CD4-positive, alpha-beta T cell treated with Interleukin-17A for 1 hour (primary cell): Measurements from ENCODE around the gene B4GALNT3.

Source experiments
- DNase-seq: peaks from one replicate; pipeline ENCODE4 v3.0.0-alpha.2; 2020

B4GALNT3 gene

DNA sequence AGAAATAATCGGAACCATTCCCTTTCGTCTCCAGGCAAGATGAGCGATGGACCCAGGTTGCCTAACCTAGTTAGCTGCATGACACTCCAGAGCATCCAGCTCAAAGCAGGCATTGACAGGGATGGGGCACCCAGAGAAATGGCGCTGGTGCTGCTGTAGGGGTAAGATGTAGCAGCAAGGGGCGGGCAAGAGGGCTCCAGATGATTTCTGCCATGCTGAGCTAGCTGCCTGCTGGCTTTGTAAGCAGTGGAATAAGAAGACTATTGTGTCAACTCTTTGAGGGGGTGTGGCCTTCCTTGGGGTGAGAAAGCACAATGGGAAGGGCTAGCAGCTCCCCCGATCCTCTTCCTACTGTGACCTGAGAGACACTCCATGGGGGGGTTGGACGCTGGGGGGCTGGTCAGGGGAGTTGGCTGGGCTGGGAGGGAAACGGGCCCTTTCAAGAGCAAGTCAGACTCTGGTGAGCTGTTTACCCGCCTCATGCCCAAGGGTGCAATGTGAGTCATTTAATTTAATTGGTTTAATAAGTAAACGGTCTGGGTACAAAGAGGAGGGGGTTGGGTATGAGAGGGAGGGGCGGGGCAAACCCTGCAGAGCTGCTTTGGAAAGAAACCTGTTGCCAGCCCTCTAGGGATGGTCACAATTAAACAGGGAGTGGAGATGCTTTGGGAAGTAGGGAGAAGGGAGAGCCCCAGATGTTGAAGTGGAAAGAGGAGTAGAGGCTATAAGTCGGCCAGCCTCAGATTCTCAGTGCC, 50.5 kb downstream of the B4GALNT3 start:
- DNase-seq = no peak

DNA sequence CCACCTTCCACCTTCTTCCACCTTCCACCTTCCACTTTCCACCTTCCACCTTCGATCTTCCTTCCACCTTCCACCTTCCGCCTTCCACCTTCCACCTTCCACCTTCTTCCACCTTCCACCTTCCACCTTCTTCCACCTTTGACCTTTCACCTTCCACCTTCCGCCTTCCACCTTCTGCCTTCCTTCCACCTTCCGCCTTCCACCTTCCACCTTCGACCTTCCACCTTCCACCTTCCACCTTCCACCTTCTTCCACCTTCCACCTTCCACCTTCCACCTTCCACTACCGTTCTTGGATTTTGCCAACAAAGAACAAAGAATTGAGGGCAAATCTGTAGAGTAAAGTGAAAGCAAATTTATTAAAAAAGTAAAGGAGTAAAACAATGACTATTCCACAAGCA, 53.2 kb downstream of the B4GALNT3 start:
- no peak for DNase-seq

DNA sequence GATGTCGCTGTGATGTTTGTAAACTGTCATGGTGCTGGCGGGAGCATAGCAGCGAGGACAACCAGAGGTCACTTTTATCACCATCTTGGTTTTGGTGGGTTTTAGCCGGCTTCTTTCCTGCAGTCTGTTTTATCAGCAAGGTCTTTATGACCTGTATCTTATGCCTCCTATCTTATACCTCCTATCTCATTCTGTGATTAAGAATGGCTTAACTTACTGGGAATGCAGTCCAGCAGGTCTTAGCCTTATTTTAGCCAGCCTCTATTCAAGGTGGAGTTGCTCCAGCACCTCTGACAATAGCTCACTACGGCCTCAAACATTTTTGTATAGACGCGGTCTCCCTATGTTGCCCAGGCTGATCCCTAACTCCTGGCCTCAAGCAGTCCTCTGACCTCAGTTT, 53.7 kb downstream of the B4GALNT3 start:
- DNase-seq = no peak

DNA sequence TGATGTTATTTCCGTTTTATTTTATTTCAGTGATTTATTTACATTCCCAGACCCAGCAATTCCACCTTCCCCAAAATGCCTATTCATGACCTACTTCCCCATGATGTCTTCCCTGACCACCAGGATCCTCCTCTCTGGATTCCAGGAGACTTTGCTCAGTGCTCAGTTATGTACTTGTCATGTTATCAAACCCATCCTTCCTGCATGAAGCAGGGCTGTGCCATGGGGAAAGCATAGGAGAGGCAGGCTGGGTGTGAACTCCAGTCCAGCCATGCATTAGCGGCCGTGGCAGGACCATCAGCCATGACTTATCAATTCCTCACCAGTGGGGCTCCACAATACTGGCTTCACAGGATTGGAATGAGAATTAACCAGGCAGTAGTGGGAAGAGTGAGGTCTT, 57.8 kb downstream of the B4GALNT3 start:
- no peak for DNase-seq

DNA sequence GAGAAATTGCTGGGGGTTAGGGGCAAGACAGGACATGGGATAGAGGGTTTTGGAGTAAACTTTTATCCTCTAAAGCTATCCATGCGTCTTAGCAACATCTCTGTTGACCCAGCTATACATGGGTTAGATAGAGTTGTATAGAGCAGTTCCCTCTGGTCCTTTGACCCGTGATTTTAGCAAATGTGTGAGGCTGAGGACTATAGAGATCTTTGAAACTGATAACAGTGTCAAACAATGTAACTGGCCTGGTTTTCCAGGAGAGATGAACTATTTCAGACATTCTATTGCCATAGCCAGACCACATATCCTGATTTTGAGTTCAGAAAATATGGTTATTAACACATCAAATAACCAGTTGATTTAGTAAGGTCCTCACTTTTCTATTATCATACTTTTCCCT, 60.4 kb downstream of the B4GALNT3 start:
- DNase-seq = no peak

DNA sequence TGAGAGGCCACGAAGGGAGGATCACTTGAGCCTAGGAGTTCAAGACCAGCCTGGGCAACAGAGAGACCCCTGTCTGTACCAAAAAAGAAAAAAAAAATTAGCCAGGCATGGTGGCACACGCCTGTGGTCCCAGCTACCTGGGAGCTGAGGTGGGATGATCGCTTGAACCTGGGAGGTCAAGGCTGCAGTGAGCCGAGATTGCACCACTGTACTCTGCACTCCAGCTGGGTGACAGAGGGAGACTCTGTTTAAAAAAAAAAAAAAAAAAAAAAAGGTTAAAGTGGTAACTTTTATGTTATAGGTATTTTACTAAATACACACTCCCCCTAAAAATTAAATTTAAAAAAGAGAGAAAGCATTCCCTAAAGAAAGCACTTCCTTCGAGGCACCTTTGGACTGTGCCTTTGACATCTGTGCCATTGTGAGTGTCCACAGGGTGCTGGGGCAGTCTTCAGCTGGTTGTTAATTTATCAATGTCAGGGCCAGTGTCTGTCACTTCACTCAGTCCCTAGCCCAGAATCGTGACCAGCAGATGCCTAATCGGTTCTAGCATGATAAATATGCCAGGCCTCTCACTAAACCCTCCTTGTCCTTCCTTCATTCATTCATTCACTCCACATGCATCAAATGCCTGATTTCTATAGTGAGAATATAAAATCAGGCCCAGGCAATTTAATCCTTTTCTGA, 63.1 kb downstream of the B4GALNT3 start:
- DNase-seq = no peak

DNA sequence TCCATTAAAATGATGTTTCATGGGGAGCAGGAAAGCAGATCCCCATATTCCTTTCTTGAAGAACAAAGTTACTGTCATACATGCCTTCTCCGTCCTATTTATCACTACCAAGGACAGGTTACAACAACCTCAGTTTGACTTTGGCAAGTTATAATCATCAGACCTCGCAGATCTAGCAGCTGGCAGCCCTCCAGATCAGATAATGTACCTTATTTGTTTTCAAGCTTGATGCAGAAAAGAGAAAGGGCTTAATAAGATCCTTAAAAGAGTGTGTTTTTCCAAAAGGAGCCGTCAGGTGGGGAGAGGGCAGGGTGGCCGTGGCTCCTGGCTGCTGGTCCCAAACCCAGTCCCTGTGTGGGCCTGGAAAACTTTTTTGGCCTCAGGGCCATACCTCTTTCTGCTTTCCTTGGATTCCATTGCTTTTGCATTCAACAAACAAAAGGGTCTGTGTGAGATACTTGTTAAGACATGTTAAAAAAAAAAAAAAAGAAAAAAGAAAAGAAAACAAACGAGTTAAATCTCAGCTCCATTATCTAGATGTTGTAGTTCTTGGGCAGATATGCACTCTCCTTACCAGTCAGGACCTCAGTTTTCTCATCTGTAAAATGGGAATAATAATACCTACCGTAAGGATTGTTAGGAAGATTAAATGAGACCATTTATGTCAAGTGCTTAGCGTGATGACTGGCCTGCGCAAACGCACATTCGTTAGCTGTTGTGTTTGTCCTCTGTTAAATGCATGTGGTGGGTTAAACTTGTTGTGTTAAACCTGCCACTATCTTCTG, 64.6 kb downstream of the B4GALNT3 start:
- no peak for DNase-seq

DNA sequence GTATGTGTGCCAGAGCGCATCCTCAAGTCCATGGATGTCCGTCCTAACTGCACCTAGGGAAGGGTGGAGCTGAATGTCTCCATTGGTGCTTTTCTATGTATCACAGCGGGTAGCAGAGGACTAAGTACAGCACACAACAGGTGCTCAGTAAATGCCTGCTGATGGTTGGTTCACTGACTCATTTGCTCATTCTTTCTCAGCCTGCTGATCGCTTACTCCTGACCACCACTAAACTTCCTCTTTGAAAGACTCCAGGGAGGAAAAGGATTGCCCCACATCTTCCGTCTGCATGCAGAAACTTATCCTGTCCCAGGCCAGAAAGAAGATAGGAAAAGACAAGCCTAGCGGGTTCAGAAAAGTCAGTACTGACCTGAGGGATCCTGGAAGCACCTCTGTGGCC, 66.3 kb downstream of the B4GALNT3 start:
- DNase-seq = no peak

DNA sequence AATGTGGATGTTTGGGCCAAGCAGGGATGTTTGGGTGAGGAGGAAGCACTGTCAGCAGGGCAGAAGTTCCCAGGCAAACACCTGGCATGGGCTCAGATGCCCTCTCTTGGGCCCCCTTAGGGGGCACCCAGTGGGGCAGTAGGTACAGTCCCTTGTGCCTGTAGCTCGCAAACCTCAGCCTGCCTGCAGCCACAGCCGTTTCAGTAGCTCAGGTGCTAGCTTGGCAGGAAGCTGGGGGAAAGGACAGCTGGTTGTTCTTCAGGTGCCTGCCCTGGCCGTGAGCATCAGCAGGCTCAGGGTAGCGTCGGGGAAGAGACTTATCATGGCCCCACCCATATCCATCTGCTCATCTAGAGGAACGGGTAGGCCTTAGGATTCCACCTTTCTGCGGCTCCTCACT, 67.5 kb downstream of the B4GALNT3 start:
- DNase-seq = no peak

DNA sequence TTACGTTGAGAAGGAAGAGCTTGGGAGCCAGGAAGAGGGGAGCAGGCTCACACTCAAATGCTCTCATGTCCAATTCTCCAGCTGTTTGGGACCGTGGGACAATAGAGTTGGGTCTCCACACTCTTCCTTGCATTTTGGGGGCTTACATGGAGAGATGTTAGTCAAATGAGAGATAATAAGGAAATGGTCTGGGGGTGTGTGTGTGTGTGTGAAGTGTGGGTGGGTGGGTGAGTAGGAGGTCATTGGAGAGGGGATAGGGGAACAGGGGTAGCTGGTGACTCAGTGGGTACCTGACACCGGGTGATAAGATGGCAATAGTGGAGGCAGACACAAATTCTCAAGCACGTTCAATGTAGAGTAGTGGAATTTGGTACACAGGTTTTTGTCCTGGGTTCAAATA, 68.0 kb downstream of the B4GALNT3 start:
- no peak for DNase-seq

DNA sequence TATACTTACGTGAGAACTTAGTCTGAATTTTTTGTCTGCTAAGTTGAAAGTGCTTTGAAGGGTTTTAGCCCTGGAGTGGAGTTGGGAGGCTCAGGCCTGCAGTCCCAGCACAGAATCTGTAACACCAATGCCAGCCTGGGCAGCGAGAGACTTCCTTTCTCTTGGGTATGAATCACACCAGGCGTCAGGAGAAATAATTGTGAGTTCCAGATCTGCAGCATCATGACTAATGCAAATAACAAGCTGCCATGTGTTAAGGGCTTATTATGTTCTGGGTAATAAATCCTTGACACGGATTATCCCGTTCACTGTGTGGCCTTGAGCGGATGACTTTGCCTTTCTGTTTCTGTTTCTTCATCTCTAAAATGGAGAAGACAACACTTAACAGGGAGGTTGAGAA, 70.6 kb downstream of the B4GALNT3 start:
- DNase-seq = no peak

DNA sequence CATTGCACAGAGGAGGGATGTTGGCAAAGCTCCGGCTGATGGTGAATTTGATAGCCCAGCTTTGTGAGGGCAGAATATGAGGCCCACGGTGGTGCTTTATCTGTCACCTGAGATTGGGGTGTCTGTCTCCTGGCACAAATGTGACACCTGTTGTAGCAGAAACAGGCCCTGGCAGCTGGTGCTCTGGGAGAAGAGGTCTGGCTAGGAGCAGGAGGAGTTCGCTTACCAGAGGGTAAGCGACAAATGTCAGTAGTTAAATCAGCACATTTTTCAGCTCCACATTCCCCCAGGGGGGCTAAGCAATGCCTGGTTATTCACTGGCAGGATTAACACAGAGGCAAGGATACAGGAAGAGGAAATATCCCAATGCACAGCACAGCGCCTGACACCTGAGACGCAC, 71.1 kb downstream of the B4GALNT3 start:
- DNase-seq = no peak

DNA sequence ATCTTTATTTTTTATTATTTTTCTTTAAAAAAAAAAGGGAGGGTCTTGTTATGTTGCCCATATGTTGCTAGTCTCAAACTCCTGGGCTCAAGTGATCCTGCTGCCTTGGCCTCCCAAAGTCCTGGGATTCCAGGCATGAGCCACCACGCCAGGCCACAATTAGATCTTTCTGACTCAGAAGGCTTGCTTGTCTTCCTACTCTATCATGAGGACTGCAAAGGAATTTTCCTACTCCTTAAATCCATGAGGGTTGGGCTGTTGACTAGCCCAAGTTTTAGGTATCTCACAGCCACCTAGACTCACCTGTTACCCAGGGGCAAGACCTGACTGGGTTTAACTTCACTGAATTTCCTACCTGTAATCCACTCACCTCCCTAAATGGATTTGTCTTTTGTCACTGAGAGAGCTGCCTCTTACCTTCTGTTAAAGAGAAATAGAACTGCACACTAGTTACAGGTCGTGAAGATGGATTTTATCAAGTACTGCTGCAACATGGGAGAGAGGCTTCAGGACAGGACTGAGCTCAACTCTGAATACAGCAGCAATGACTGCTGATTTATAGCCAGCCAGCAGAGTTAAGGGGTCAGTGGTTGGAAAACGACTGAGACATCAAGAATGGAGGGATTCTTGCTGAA, 72.3 kb downstream of the B4GALNT3 start:
- no peak for DNase-seq

DNA sequence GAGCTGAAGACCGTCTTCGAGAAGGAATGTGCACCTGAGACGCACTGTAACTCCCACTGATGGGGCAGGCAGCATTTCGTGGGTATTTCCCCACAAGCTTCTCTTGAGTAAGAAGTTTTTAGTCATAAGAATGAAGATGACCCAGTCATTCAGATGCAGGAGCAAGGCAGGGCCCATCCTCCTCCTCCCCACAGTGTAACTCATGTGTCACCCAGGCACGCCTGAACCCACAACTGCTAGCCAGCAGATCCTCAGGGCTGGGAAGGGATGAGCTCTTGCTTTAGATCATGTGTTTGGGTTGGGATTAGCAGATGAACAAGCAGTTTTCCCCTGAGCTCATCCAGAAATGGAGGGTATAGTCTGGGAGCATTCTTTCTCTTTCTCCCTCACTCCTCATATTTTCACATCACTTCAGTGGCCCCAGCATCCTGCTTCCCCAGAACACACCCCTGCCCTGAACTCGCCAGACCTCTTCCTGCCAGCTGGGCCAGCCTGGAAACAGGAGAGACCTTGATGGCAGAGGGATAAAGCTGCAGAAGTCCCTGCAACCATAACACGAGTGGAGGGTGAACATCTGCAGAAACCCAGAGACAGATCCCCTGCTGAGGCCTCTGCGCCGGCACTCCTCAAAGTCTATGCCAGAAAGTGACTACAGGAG, 73.3 kb downstream of the B4GALNT3 start:
- no peak for DNase-seq

DNA sequence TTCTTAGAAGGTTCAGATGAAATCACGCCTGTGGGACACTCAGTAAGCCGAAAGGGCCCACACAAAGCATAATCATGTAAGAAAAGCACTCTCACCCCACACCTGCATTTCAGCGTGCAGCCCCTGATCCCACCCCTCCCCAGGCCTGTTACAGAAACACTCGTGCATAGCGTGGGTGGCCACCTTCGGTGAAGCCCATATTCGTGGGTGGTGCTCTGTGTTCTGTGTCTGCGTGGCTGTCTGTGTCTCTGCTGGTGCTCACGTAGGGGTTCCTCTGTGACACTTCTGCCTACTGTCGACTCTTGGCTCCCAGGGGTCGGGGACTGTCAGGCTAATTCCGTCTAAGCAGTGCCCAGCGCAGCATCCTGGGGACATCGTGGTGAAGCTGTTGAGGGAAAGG, 74.0 kb downstream of the B4GALNT3 start:
- no peak for DNase-seq

DNA sequence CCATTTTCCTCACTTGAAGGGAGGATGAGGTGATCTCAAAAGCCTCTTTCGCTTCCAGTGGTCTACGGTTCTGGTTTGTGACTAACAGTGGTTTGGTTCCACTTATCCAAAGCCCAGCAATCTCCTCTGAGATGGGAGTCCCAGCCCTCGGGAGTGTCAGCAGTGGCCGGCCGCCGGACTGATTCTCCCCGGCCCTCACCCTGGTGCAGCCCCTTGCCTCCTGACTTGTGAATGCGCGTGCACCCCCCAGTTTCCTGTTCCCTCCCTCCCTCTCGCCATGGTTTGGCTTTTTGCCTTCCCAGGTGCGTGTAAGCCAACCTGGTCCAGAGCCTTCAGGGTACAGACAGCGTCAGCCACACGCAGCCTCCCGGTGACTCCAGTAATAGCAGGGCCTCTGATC, 74.5 kb downstream of the B4GALNT3 start:
- DNase-seq = no peak

DNA sequence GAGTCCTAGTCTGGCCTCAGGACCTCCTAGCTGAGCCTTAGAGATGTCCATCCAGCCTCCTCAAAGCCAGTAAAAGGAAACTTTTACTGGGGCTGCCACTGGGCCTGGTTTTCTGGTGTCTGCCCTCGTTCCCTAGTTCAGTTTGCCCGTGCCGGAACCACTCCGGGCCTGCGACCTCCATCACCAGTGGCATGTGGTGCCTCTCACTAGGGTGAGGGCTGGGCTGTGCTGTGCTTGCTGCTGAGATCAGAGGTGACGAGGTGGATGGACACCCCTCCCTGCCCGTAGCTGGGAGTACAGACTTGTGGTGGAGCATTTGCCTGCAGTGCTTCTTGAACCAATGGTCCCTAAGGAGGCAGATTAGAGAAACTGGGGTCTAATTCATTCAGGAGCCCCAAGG, 75.7 kb downstream of the B4GALNT3 start:
- no peak for DNase-seq

DNA sequence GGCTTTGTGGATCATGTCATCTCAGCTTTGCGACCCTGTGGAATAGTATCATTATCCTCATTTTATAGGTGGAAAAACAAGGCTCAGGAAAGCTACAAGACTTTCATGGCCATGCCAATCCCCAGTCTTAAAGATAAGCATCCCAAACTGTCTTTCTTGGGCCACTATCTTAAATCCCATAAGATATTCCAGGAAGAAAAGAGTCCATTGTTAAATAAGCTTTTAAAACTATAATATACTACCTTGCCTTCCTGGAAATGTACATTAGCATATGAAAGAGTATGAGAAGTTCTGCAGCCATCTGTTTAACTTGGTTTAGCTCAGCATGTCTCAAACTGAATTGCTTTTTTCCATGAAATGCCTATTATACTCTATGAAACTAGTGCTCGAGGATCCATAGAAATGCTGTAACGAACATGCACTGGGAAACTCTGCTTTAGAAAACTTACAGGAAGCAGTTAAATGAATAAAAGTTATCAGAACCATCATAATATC, 77.1 kb downstream of the B4GALNT3 start:
- no peak for DNase-seq

DNA sequence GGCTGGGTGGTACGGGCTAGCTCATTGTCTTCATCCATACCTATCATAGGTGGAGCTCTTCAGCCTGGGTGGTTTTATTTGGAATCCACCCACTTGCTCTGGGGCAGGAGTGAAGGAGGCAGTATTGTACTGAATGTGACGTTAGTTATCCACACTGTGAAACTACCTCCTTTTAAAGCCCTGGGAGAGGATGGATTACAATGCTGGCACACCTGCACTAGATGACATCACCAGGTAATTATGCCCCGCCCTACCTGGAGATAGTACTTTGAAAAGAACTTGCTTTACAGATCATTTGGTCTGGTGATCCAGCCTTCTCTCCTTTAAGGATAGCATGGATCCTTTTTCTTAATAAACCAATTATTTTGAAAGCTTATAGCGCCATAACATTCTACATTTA, 78.0 kb downstream of the B4GALNT3 start:
- no peak for DNase-seq

DNA sequence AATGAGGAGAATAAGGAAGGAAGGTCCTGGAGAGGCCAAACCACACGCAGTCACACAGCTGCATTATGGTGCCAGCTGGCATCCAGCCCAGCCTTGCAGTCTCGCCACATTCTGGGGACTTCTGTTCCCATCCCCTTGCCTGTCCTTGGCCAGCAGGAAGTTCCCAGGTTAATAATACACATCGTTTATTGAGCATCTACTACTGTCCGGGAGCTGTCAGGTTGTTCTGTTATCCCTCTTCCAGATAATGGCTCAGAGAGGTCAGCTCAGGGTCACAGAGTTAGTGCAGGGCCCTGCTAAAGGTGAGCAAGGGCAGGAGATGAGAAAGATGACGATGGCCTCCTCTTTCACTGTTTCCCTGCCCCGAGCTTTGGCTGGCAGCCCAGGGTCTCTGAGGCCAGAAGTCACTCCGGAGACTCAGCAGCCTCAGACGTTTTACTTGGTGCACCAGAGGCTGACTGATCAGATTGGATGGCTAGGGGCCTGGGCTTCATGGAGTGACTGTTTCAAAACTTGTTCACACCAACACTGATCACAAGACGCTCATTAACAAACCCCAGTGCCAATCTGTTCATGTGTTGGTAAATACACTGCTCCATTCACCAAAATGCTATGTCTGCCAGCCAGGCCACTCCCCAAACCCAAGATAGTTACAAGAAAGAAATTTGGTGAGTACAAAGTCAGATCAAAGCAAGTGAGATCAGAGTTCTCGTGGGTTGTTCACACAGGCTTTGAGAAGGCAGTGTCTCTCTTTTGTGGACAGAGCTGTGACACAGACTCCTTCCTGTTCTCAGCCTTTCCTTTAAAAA, 79.2 kb downstream of the B4GALNT3 start:
- peak; percentile 81 for DNase-seq

DNA sequence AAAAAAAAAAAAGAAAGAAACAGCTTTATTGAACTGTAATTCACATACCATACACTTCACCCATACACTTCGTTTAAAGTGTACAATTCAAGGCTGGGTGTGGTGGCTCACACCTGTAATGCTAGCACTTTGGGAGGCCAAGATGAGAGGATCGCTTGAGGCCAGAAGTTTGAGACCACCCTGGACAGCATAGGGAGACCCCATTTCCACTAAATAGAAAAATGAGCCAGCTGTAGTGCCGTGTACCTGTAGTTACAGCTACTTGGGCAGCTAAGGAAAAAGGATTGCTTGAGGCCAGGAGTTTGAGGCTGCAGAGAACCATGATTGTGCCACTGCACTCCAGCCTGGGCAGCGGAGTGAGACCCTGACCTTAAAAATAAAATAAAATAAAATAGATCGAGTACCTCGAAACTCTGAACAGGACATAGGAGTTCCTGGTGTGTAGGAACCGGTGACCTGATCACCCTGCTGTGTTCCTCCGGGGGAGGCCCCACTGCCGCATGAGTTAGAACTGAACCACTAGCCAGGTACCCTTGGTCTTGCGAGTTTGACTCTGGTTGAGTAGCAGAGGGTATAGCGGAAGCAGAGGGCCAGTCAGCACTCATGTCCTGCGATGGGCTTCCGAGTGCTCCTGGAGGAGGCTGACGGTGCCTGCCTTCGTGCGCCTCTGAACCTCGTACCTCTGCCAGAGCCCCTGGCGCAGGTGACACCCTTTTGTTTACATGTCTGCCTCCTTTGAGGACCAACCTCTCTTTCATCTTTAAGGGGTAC, 80.0 kb downstream of the B4GALNT3 start:
- DNase-seq = no peak
